GM12878 (cell line): Measurements from ENCODE around the gene KDM8. TPM values are rescaled to one million over a fixed set of nuclear protein-coding genes. Genes with fewer than 3 reads are reported as not detected.
A peak's percentile ranks its signal among the peaks of the same experiment; 100 is the strongest.

Experiments
- ATAC-seq: fragments of 200-7000 bp; cut with Tn5 transposase; 3 replicates; pipeline ENCODE4 v1.9.1; 2020; ENCODE audit warnings: mild to moderate bottlenecking, moderate library complexity
- BruUV-seq: library from RNA; stranded (reverse); fragments of 400-500 nt; replicated peaks from 2 replicates; lab custom pipeline; 2021; lab: Mats Ljungman, UMichigan
- CTCF ChIA-PET: fragments of 300-600 bp; sonication (Branson Sonifier 250); formaldehyde crosslinking; extraction: SDS; loops from one replicate; lab custom pipeline; 2021; ENCODE audit warnings: inconsistent platforms; lab: Yijun Ruan, JAX
- POLR2A ChIA-PET: fragments of 350-600 bp; formaldehyde crosslinking; extraction: SDS; loops from one replicate; lab custom pipeline; 2021; ENCODE audit warnings: inconsistent platforms; lab: Charles Lee
- RAD21 ChIA-PET: fragments of 300-600 bp; sonication (Branson Sonifier 250); formaldehyde crosslinking; loops from one replicate; lab custom pipeline; 2023; ENCODE audit warnings: antibody characterized with exemption; ENCODE audit not compliant: unreplicated experiment; lab: Charles Lee
- SMC1A ChIA-PET: fragments of 300-600 bp; sonication (Branson Sonifier 250); formaldehyde crosslinking; loops from one replicate; lab custom pipeline; 2023; ENCODE audit not compliant: unreplicated experiment, uncharacterized antibody; lab: Charles Lee
- DNase-seq: peaks from one replicate; pipeline ENCODE4 v3.0.0-alpha.2; 2011; ENCODE audit warnings: low read depth, low spot score
- FAIRE-seq: peaks from 3 replicates; lab custom pipeline; 2011; peaks lifted over from hg19 to GRCh38; lab: Jason Lieb, UNC
- H2AFZ ChIP-seq: 2 replicates; pipeline ENCODE4 v1.6.0; 2011; ENCODE audit warnings: low read depth, low read length, control low read depth; ENCODE audit not compliant: control insufficient read depth
- H3K27ac ChIP-seq: 2 replicates; pipeline ENCODE4 v1.5.1; 2011; ENCODE audit warnings: control low read depth; ENCODE audit not compliant: control insufficient read depth, insufficient read depth
- H3K27me3 ChIP-seq, 2 experiments: replicated peaks in 1 of 2; 2 replicates each; pipeline versions ENCODE4 v1.6.0 to v1.6.1; 2011; ENCODE audit warnings: low read length in 1 of 2; ENCODE audit not compliant: control insufficient read depth in 2 of 2, insufficient read depth in 2 of 2
- H3K36me3 ChIP-seq, 2 experiments: 2 replicates each; pipeline ENCODE4 v1.5.1; 2011; ENCODE audit warnings: low read length in 1 of 2; ENCODE audit not compliant: control insufficient read depth in 2 of 2, insufficient read depth in 2 of 2
- H3K4me1 ChIP-seq: 2 replicates; pipeline ENCODE4 v1.6.1; 2011; ENCODE audit warnings: mild to moderate bottlenecking, low read length, moderate library complexity, mixed read lengths; ENCODE audit not compliant: control insufficient read depth, insufficient read depth
- H3K4me2 ChIP-seq: 2 replicates; pipeline ENCODE4 v1.6.0; 2011; ENCODE audit warnings: control low read depth; ENCODE audit not compliant: control insufficient read depth, insufficient read depth
- H3K4me3 ChIP-seq: fragments of 200-600 bp; sonication (generic); 2 replicates; pipeline ENCODE4 v1.5.1; 2016
- H3K79me2 ChIP-seq: 2 replicates; pipeline ENCODE4 v1.6.0; 2011; ENCODE audit warnings: low read length; ENCODE audit not compliant: control insufficient read depth, insufficient read depth
- H3K9ac ChIP-seq: 2 replicates; pipeline ENCODE4 v1.8.0; 2011; ENCODE audit warnings: low read length, control low read depth, mixed read lengths; ENCODE audit not compliant: control insufficient read depth, insufficient read depth
- H3K9me3 ChIP-seq: replicated peaks from 3 replicates; pipeline ENCODE4 v1.5.1; 2011; ENCODE audit warnings: mild to moderate bottlenecking, low read length; ENCODE audit not compliant: control insufficient read depth, insufficient read depth
- H4K20me1 ChIP-seq: 2 replicates; pipeline ENCODE4 v1.6.0; 2011; ENCODE audit not compliant: control insufficient read depth, insufficient read depth
- ASH2L ChIP-seq: fragments of 300-600, 200-600 bp; sonication (generic); IDR thresholded peaks from 2 replicates; pipeline ENCODE4 v1.6.1; 2017; ENCODE audit warnings: low read depth, mild to moderate bottlenecking, borderline replicate concordance
- EED ChIP-seq: sonication (generic); IDR thresholded peaks from 2 replicates; pipeline ENCODE4 v1.6.1; 2016; ENCODE audit warnings: antibody characterized with exemption, low read depth
- HDGF ChIP-seq: fragments of 450-650 bp; IDR thresholded peaks from 2 replicates; pipeline ENCODE4 v1.6.1; 2016; ENCODE audit warnings: antibody characterized with exemption
- JUNB ChIP-seq: IDR thresholded peaks from 2 replicates; pipeline ENCODE4 v1.6.1; 2016; ENCODE audit warnings: antibody characterized with exemption, mild to moderate bottlenecking
- KAT2A ChIP-seq: conservative IDR thresholded peaks from 2 replicates; pipeline ENCODE4 v1.6.1; 2011; ENCODE audit warnings: low read depth, low read length; ENCODE audit not compliant: control insufficient read depth
- LARP7 ChIP-seq: fragments of 450-650 bp; IDR thresholded peaks from 2 replicates; pipeline ENCODE4 v1.6.1; 2017; ENCODE audit warnings: mild to moderate bottlenecking
- NFIC ChIP-seq: IDR thresholded peaks from 2 replicates; pipeline ENCODE4 v1.6.1; 2012; ENCODE audit warnings: low read depth, mild to moderate bottlenecking, inconsistent platforms, low read length, moderate library complexity
- NFYA ChIP-seq: IDR thresholded peaks from 2 replicates; pipeline ENCODE4 v1.6.1; 2011; ENCODE audit warnings: low read depth, mild to moderate bottlenecking, low read length, improper control_type of control experiment, borderline replicate concordance
- SREBF2 ChIP-seq: IDR thresholded peaks from 2 replicates; pipeline ENCODE4 v1.6.1; 2012; ENCODE audit warnings: mild to moderate bottlenecking, low read length
- SRF ChIP-seq, 2 experiments: IDR thresholded peaks; 2 replicates each; pipeline ENCODE4 v1.6.1; 2011; ENCODE audit warnings: low read depth in 2 of 2, low read length in 2 of 2, mild to moderate bottlenecking in 1 of 2, moderate library complexity in 1 of 2
- TCF12 ChIP-seq: IDR thresholded peaks from 2 replicates; pipeline ENCODE4 v1.6.1; 2011; ENCODE audit warnings: low read depth, mild to moderate bottlenecking, low read length
- ZBED1 ChIP-seq: IDR thresholded peaks from 2 replicates; pipeline ENCODE4 v1.6.1; 2016; ENCODE audit warnings: borderline replicate concordance
- ZBTB40 ChIP-seq: fragments of 450-650 bp; IDR thresholded peaks from 2 replicates; pipeline ENCODE4 v1.6.1; 2016; ENCODE audit warnings: mild to moderate bottlenecking, moderate library complexity, borderline replicate concordance
- WGBS: methylation state at CpG from one replicate; pipeline ENCODE4 v1.1.6; 2016; ENCODE audit warnings: low lambda C conversion rate; ENCODE audit not compliant: insufficient replicate concordance, insufficient coverage; ENCODE audit errors: missing lambda C conversion rate; 5-methylcytosine and 5-hydroxymethylcytosine counted together
- in situ Hi-C: fragments of 300-500 bp; cut with MboI; formaldehyde crosslinking; loops from 9 replicates; pipeline ENCODE4 v1.14.3; 2018; ENCODE audit warnings: mixed read lengths
- intact Hi-C: fragments of 100-400 bp; cut with micrococcal nuclease; formaldehyde crosslinking; loops from one replicate; pipeline ENCODE4 v1.14.2; 2022; ENCODE audit not compliant: unreplicated experiment
- polyA plus RNA-seq, 11 experiments: library from polyadenylated mRNA; depleted of rRNA in 4 of 11; unstranded in 6 of 11; stranded (reverse) in 5 of 11; fragments of >200 nt; fragmentation: Nextera tagmentation in 4 of 11; fragmentation: Illumina TruSeq in 1 of 11; extraction: Ambion mirVana in 4 of 11; extraction: Trizol in 1 of 11; gene quantifications; 1 replicate in 1 of 11; 2 replicates in 10 of 11; pipeline versions ENCODE4 v1.2.1 to v1.2.3, GENCODE V29; 2011 to 2016; ENCODE audit warnings: inconsistent platforms in 2 of 11, missing spikeins in 2 of 11, low read depth in 1 of 11
- total RNA-seq, 4 experiments: library from RNA; depleted of rRNA in 3 of 4; stranded (reverse); fragments of >200 nt in 3 of 4; fragmentation: Illumina TruSeq in 1 of 4; extraction: Trizol in 1 of 4; gene quantifications; 2 replicates each; pipeline versions ENCODE4 v1.2.1 to v1.2.3, GENCODE V29; 2013 to 2021
- TF ChIP-seq, protein P1 (sequence below): fragments of 450-650 bp; IDR thresholded peaks from 2 replicates; pipeline ENCODE4 v1.6.1; 2016; ENCODE audit warnings: mild to moderate bottlenecking

Gene KDM8
- total and polyA plus RNA-seq, 10 of the 15 experiments (the other 5 are each of a cell fraction or from before 2014, with no cell fraction given): 0.79 to 8.9 (median 5.8) TPM

DNA sequence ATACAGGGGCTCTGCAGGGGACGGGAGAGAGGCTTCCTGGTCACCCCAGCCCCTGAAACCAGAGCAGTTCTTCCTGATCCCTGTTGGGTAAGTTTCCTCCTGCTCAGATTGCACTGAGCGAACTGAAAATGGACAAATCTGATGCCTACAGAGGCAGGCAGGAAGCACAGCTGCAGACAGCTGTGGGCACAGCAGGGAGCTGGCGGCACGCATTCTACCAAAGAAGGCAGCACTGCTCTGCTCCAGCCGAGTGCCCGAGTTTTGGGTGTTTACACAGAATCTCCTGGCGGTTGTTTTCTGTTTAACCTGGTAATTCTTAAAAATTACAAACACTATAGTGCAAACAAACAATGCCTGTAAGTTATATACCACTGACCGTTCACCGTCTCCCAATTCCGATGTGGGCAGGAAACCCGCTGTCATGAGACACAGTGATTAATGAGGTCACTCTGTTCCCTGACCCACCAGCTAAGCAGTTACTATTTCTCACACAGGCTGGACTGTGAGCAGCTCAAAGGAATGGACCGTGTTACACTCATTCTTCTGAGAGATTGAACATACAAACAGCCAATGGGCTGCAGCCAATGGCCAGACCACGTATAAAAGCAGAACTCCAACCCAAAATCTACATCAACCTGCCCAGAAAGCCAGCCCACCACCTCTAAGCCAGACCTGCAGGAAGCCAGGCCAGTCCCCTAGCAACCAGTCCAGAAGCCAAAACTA, 39.7 kb downstream of the KDM8 start:
- RAD21 ChIA-PET: interaction anchor here (0.6 to 4.2 kb wide), 13 partner anchors 8 to 209 kb away, joined by 3 to 22 read pairs (median 4); partner anchors contain the start of genes KDM8 and NSMCE1
- H2AFZ ChIP-seq: peak overlapping the region; percentile 46
- H3K36me3 ChIP-seq: peaks cover 0 to 3% of the 10 kb centered on the region in 2 experiments; a peak in 1 of 4 replicates
- peak overlapping the region; percentile 47 for H3K27ac ChIP-seq
- H4K20me1 ChIP-seq: no peaks in the 10 kb centered on the region
- intact Hi-C loops (no loop called here), in situ Hi-C loops (no loop called here)
- WGBS: 79% methylated on average over 13 of the region's 13 CpGs
- SMC1A ChIA-PET: interaction anchor here (0.7 to 12.2 kb wide), 15 partner anchors 8 to 145 kb away, joined by 3 to 178 read pairs (median 5); partner anchors contain the start of gene NSMCE1
- H3K9me3 ChIP-seq: no peaks in the 10 kb centered on the region; the same call in 2 of the 3 replicates
- no peaks in the 10 kb centered on the region for H3K79me2 ChIP-seq
- no peaks in the 10 kb centered on the region for H3K27me3 ChIP-seq
- FAIRE-seq (peak; percentile 69), ATAC-seq (peak; percentile 91), DNase-seq (peak; percentile 71)
- peaks cover 20% of the 10 kb centered on the region for H3K4me1 ChIP-seq
- H3K9ac ChIP-seq: peak overlapping the region; percentile 21; the same call in 1 of the 2 replicates
- H3K4me2 ChIP-seq: peak overlapping the region; percentile 79
- POLR2A ChIA-PET: interaction anchor here (0.7 to 8.4 kb wide), 12 partner anchors 11 to 129 kb away, joined by 3 to 79 read pairs (median 4); partner anchors contain the start of gene KDM8
- CTCF ChIA-PET: interaction anchor here (0.6 to 4.1 kb wide), 12 partner anchors 8 to 158 kb away, joined by 3 to 24 read pairs (median 5); partner anchors contain the start of gene NSMCE1
- peak overlapping the region; percentile 30; the same call in 1 of the 2 replicates for H3K4me3 ChIP-seq
- BruUV-seq: no TSS peak
- TF ChIP-seq TCF12 (peak; percentile 80), ZBED1 (0 out of 2 replicates have a peak, but pooled peaks have one; percentile 34), JUNB (no peak), KAT2A (no peak), HDGF (no peak), EED (no peak), ZBTB40 (no peak), SRF (IDR thresholded peaks at IDR 0.05; ENCODE audit: low read depth in 2 of 2, low read length in 2 of 2) (no peak), LARP7 (0 out of 2 replicates have a peak, but pooled peaks have one; percentile 50), ASH2L (no peak), SREBF2 (no peak), NFYA (no peak), NFIC (no peak)
- TF ChIP-seq, protein P1, sequence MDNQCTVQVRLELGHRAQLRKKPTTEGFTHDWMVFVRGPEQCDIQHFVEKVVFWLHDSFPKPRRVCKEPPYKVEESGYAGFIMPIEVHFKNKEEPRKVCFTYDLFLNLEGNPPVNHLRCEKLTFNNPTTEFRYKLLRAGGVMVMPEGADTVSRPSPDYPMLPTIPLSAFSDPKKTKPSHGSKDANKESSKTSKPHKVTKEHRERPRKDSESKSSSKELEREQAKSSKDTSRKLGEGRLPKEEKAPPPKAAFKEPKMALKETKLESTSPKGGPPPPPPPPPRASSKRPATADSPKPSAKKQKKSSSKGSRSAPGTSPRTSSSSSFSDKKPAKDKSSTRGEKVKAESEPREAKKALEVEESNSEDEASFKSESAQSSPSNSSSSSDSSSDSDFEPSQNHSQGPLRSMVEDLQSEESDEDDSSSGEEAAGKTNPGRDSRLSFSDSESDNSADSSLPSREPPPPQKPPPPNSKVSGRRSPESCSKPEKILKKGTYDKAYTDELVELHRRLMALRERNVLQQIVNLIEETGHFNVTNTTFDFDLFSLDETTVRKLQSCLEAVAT: peak; percentile 48; the same call in 1 of the 2 replicates
